ENCODE measurements around the gene STEAP3. TPM values are rescaled to one million over a fixed set of nuclear protein-coding genes. Genes with fewer than 3 reads are reported as not detected.

STEAP3 gene
- total and polyA plus RNA-seq, 2 donors (not counting 1 experiment from before 2014, with no cell fraction given) = 1.1 to 1.6 TPM

GRCh38 chr2:119311831-119312230, 88.2 kb downstream of the STEAP3 start:
- Mint-ChIP-seq H3K27ac (no peak overlapping the region), H3K9me3 (ENCODE audit: insufficient read depth) (no peaks in the 10 kb centered on the region), H3K27me3 (no peaks in the 10 kb centered on the region), H3K4me3 (no peak overlapping the region), H3K4me1 (peaks cover 22% of the 10 kb centered on the region)
- DNase-seq = no peak
- 89% methylated on average over 6 of the region's 9 CpGs for WGBS (ENCODE audit: insufficient coverage)
- no peaks in the 10 kb centered on the region for H3K36me3 ChIP-seq (replicated peaks in 1 of 2; ENCODE audit: control extremely low read depth in 1 of 2, control insufficient read depth in 1 of 2, extremely low read depth in 1 of 2, insufficient read depth in 2 of 2, low read length in 1 of 2)
- intact Hi-C loops (cut with micrococcal nuclease) = loop anchor here (5.0 kb wide), 1 partner anchor 1090 kb away; no protein-coding TSS in a partner anchor
- CTCF ChIA-PET = interaction anchor here (2.8 kb wide), 1 partner anchor 429 kb away, joined by 6 read pairs; no protein-coding TSS in a partner anchor
- no peak overlapping the region for H3K9ac ChIP-seq (ENCODE audit: low read length)
- H3K79me2 ChIP-seq (ENCODE audit: control insufficient read depth, insufficient read depth, low read length) = no peaks in the 10 kb centered on the region
- no peaks in the 10 kb centered on the region for H3K9me3 ChIP-seq (ENCODE audit: control extremely low read depth in 1 of 3, control insufficient read depth in 2 of 3, insufficient read depth in 1 of 3, low read length in 2 of 3)
- peaks cover 3% of the 10 kb centered on the region in 2 donors for H3K4me1 ChIP-seq (ENCODE audit: control insufficient read depth in 2 of 2, insufficient read depth in 2 of 2, low read length in 2 of 2)
- TF ChIP-seq CTCF (IDR thresholded peaks at IDR 0.05) = no peak
- TF ChIP-seq EZH2 (IDR thresholded peaks at IDR 0.05; ENCODE audit: borderline replicate concordance, insufficient read depth, low read depth, low read length, poor library complexity, severe bottlenecking) = no peak
- H3K4me2 ChIP-seq (replicated peaks; ENCODE audit: low read depth, low read length, poor library complexity, severe bottlenecking) = no peak overlapping the region
- POLR2A ChIA-PET = no interaction called here
- no peak overlapping the region for H2AFZ ChIP-seq (ENCODE audit: insufficient read depth, low read depth, low read length, poor library complexity, severe bottlenecking)
- ATAC-seq (ENCODE audit: low read depth) = no peak
- no peak overlapping the region for H3K27ac ChIP-seq (ENCODE audit: low read length in 2 of 2)
- H3K27me3 ChIP-seq (replicated peaks in 1 of 4; ENCODE audit: control extremely low read depth in 1 of 4, control insufficient read depth in 3 of 4, insufficient read depth in 4 of 4, low read length in 3 of 4) = no peaks in the 10 kb centered on the region
- no peak overlapping the region for H3K4me3 ChIP-seq (ENCODE audit: control extremely low read depth in 1 of 5, extremely low read depth in 1 of 5, insufficient read depth in 1 of 5, low read depth in 2 of 5, low read length in 4 of 5)
- H4K20me1 ChIP-seq (ENCODE audit: control insufficient read depth, insufficient read depth, low read length, poor library complexity, severe bottlenecking) = no peaks in the 10 kb centered on the region

Other genes with a start within 250 kb of the STEAP3 start
- not detected in 2 replicates for gene C1QL2, start 65.1 kb upstream of the STEAP3 start, total RNA-seq
- not detected in 2 replicates for gene C1QL2, start 65.1 kb upstream of the STEAP3 start, polyA plus RNA-seq
- gene C2orf76, start 143.0 kb downstream of the STEAP3 start, total RNA-seq = 11.5 and 13.6 TPM in 2 replicates
- gene C2orf76, start 143.0 kb downstream of the STEAP3 start, polyA plus RNA-seq = 5.8 and 6.9 TPM in 2 replicates
- 40.3 and 45.2 TPM in 2 replicates for gene DBI, start 143.1 kb downstream of the STEAP3 start, total RNA-seq
- 69.4 and 81.8 TPM in 2 replicates for gene DBI, start 143.1 kb downstream of the STEAP3 start, polyA plus RNA-seq
- gene TMEM37, start 208.0 kb downstream of the STEAP3 start, total RNA-seq = not detected in 2 replicates
- not detected in 2 replicates for gene TMEM37, start 208.0 kb downstream of the STEAP3 start, polyA plus RNA-seq

All from B cell (primary cell).